ENCODE results near the gene SH3BGR.
"Not testable (repeated sequence)": the region's sequence is repeated elsewhere in the genome, so short reads cannot be mapped to it uniquely, and the experiment has no call there.

The SH3BGR gene

GRCh38 chr21:39518055-39518846 is 66.5 kb downstream of the SH3BGR start:
- peak; percentile 49 for DNase-seq

DNA sequence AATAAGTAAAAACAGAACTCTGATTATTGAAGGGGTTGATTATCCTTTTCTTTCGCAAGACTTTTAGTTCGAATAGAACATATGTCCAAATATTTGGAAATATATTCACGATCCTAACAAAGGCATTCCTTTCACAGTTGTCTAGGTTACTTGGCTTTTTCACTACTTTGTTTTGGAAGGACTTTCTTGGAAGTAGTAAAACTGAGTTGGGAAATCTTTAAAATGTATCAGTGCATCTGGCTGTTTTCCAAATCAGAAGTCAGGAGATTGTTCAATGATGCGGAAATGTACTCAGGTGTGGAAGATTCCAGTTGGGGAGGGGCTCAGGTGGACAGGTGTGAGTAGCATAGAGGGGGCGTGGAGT is 67.1 kb downstream of the SH3BGR start:
- no peak for DNase-seq

- no peak for DNase-seq
These were observed 68.1 kb downstream of the SH3BGR start for GRCh38 chr21:39519835-39520234.

DNA sequence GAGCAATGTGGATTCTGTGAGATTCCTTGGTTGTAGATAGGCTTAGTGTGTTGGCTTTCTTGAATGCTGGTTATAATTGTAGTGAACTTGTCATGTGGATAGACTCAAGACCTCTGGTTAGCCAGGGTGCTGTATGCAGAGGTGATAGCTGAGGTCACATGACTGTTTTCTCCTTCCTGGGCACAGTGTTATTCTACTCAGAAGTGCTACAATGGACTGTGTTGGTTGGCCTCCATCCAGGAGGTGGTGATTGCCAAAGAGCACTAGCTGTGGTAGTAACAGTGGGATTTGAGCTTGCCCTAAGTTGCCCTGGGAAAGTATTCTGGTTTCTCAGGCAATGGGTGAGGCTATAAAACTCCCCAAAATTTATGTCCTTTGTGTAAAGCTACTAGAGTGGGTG is 71.6 kb downstream of the SH3BGR start:
- no peak for DNase-seq

DNA sequence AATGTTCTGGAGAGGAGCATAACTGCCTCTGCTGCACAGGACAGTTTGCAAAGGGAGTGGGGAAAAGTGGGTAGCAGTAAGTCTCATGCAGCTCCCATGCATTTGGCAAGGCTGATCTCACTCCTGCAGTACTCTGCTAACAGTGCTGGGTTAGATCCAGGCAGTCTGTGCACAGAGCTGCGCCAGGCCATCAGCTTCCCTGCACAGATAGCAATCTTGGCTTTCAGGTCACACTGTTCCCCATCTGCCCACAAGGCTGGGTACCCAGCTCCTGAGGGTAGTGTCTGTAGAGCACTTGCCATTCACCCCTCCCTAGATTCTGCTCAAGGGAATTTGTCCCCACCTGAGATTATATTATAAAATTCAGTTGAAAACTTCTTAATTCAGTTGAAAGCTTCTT is 72.1 kb downstream of the SH3BGR start:
- no peak for DNase-seq

GRCh38 chr21:39525129-39525528 is 73.4 kb downstream of the SH3BGR start:
- DNase-seq: no peak

- DNase-seq: no peak
These were observed 73.8 kb downstream of the SH3BGR start for GRCh38 chr21:39525601-39526000.

- DNase-seq: no peak
These were observed 75.4 kb downstream of the SH3BGR start for GRCh38 chr21:39527067-39527595.

DNA sequence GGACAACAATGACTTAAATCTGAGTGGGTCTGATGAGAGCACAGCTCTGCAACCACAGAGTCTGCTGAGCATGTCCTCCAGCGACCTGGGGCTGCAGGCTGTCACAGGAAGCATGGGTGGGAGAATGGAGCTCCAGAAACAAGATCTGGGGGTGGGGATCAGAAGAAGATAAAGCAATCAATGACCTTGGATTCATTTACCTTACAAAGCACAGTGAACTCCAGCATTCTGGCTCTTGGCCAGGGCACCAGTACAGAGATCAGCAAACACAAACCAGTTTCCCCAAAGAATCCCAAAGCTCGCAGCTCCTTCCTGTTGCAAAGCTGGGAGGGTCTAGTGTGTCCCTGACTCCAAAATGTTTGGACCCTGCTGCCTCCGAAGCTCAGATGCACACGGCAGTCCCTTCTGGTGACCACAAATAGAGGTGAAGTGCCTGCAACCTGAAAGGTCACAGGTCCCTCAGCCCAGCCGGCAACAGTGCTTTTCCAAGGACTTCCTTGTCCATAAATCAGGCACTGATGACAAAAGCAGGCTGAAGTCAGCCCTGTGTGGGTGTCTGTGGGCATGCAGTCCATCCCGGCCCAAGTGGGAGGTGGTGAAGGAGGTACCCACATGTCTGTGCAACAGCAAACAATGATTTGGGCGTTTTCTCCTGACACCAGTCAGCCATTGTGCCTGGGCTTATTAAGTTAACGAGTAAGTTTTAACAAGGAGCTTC is 76.1 kb downstream of the SH3BGR start:
- DNase-seq: no peak

DNA sequence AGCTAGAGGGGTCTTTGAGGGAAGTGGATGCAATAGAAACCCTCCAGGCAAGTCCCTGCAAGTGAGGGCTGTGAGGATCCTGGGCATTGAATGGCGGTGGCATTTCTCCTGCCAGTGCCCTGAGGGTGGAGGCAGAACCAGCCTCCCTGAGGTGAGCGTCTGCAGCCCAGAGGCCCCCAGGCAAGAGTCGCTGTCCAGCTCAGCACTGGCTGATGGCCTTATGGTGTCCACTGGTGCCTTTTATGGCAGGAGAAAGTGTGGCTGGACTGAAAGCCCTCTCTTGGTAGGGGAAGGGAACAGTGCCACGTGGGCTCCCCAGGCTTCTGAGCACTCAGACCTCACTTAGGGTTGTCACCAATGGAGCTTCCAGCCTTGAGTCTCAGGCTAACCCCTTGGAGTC is 77.3 kb downstream of the SH3BGR start:
- DNase-seq: no peak

DNA sequence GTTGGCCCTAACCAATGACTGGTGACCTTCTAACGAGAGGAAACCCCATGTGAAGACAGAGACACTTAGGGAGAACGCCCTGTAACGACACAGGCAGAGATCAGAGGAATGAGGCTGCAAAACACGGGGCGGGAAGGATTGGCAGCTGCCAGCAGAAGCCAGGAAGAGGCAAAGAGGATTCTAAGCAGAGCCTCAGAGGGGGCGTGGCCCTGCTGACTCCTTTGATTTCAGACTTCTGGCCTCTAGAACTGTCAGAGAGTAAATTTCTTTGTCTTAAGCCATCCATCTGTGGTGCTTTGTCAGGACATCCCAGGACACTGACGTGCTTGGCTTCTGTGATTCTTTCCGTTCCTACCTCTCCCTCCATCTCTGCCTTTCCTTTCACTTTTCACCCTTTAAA is 79.3 kb downstream of the SH3BGR start:
- DNase-seq: no peak

DNA sequence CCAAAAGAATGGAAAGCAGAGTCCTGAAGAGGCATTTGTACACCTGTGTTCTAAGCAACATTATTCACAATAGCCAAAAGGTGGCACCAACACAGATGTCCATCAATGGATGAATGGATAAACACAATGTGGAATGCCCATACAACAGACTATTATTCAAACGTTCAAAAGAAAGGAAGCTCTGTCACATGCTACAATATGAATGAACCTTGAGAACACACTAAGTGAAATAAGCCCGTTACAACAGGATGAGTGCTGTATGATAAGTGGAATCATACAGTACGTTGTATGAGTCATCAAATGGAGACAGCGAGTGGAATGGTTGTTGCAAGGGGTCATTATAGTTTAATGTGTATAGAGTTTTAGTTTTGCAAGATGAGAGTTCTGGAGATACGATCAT is 80.1 kb downstream of the SH3BGR start:
- no peak for DNase-seq

DNA sequence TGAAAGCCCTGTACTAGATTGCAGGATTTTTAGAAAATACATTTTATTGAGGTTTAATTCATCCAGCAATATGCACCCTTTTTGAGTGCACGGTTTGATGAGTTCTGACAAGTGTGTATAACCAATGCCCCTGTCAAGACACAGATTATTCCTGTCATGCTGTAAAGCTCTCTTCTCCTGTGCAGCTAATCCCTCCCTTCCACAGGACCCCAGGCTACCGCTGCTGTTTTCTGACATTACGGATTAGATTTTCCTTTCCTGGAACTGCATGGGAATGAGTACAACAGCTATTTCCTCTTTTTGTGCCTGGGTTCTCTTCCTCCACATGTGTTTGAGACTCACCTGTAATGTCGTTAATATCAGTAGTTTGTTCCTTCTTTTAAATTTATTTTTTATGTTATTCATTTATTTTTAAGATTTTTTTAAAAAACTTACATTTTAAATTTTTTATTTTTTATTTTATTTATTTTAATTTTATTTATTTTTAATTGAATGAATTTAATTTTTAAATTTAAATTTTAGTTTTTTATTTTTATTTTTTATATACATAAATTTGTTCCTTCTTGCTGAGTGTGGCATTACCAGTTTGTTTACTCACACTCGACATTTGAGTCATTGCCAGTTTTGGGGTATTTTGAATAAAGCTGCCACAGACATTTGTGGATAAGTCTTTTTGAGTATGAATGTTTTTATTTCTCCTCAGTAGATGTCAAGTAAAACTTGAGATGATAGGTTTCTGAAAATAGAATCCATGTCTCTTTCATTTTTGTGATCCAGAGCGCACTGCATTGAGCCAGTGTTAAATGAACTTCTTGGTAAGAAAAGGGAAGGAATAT is 82.0 kb downstream of the SH3BGR start:
- DNase-seq: no peak

GRCh38 chr21:39535646-39536437 is 84.1 kb downstream of the SH3BGR start:
- DNase-seq: no peak

- DNase-seq: no peak
These were observed 85.1 kb downstream of the SH3BGR start for GRCh38 chr21:39536835-39537234.

DNA sequence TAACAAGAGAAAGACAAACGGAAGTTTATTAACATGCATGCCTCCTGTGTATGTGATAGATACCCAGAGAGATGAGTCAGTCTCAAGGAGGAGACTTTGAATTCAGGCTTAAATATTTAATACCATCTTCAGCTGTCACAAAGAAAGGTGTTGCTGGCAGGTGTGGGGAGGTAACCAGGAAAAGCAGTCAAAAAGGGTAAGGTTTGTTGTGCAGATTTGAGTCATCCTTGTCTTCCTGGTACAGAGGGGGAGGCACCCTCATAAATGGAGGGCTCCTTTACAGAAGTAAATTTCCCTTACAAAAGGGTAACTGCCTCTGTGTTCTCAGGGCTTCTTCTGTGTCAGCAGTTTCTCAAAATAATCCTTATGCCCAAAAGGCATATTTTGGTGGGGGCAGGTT is 85.8 kb downstream of the SH3BGR start:
- DNase-seq: no peak

- DNase-seq: no peak
These were observed 86.8 kb downstream of the SH3BGR start for GRCh38 chr21:39538453-39539042.

DNA sequence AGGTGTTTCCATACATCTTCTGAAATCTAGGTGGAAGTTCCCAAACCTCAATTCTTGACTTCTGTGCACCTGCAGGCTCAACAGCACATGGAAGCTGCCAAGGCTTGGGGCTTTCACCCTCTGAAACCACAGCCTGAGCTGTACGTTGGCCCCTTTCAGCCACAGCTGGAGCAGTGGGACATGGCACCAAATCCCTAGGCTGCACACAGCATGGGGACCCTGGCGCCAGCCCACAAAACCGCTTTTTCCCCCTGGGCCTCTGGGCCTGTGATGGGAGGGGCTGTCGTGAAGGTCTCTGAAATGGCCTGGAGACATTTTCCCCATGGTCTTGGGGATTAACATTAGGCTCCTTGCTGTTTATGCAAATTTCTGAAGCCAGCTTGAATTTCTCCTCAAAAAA is 88.6 kb downstream of the SH3BGR start:
- not testable (repeated sequence) for DNase-seq

GRCh38 chr21:39542736-39543135 is 91.0 kb downstream of the SH3BGR start:
- no peak for DNase-seq

GRCh38 chr21:39546522-39546921 is 94.8 kb downstream of the SH3BGR start:
- DNase-seq: no peak

DNA sequence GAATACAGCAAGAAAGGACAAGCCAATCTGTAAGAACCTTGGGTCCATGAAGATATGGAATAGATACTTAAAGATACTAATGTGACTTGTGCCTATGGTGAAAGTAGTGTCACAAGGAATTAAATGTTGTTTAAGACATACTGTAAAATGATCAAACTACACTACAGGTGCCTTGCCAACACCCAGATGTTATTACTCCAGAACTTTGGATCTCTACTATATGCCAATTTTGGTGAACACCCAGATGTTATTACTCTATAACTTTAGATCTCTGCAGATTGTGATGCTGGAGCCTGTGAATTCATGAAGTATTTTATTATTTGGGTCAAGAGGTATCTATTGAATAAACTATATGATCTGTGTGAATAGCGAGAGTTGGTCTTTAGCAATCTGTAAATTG is 101.1 kb downstream of the SH3BGR start:
- DNase-seq: no peak

- no peak for DNase-seq
These were observed 101.6 kb downstream of the SH3BGR start for GRCh38 chr21:39553331-39553730.

Data from left hindlimb (tissue), 1 donor.